ENCODE results near the gene PRKCB. TPM values are rescaled to one million over a fixed set of nuclear protein-coding genes. Genes with fewer than 3 reads are reported as not detected.

Gene PRKCB
- total RNA-seq, 2 donors from 2014 or later: 2.9 to 28.6 TPM

- intact Hi-C loops (cut with DNase I): no loop called here
- no peaks in the 10 kb centered on the region for H3K27me3 ChIP-seq (replicated peaks; ENCODE audit: insufficient read depth)
- no peak overlapping the region for H3K27ac ChIP-seq
- H3K4me3 ChIP-seq: no peak overlapping the region
- H3K4me1 ChIP-seq (replicated peaks): no peaks in the 10 kb centered on the region
- H3K36me3 ChIP-seq: no peaks in the 10 kb centered on the region
- DNase-seq (ENCODE audit: low spot score): no peak
- TF ChIP-seq, protein P1, sequence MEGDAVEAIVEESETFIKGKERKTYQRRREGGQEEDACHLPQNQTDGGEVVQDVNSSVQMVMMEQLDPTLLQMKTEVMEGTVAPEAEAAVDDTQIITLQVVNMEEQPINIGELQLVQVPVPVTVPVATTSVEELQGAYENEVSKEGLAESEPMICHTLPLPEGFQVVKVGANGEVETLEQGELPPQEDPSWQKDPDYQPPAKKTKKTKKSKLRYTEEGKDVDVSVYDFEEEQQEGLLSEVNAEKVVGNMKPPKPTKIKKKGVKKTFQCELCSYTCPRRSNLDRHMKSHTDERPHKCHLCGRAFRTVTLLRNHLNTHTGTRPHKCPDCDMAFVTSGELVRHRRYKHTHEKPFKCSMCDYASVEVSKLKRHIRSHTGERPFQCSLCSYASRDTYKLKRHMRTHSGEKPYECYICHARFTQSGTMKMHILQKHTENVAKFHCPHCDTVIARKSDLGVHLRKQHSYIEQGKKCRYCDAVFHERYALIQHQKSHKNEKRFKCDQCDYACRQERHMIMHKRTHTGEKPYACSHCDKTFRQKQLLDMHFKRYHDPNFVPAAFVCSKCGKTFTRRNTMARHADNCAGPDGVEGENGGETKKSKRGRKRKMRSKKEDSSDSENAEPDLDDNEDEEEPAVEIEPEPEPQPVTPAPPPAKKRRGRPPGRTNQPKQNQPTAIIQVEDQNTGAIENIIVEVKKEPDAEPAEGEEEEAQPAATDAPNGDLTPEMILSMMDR (IDR thresholded peaks at IDR 0.05): no peak
- TF ChIP-seq POLR2A (IDR thresholded peaks at IDR 0.05): no peak
- TF ChIP-seq POLR2AphosphoS5 (IDR thresholded peaks at IDR 0.05): no peak
- WGBS: 89% methylated on average over 8 of the region's 8 CpGs
- H3K9me3 ChIP-seq: no peaks in the 10 kb centered on the region
Measured at GRCh38 chr16:23934610-23935236, 98.9 kb downstream of the PRKCB start.

GRCh38 chr16:23940111-23940510, 104.3 kb downstream of the PRKCB start:
- no peak for DNase-seq (ENCODE audit: low spot score)
- H3K36me3 ChIP-seq: no peaks in the 10 kb centered on the region
- H3K9me3 ChIP-seq: no peaks in the 10 kb centered on the region
- TF ChIP-seq POLR2A (IDR thresholded peaks at IDR 0.05) (no peak), POLR2AphosphoS5 (IDR thresholded peaks at IDR 0.05) (no peak)
- TF ChIP-seq, protein P1 (IDR thresholded peaks at IDR 0.05): no peak
- no peaks in the 10 kb centered on the region for H3K27me3 ChIP-seq (replicated peaks; ENCODE audit: insufficient read depth)
- no peak overlapping the region for H3K4me3 ChIP-seq
- intact Hi-C loops (cut with DNase I): no loop called here
- no peak overlapping the region for H3K27ac ChIP-seq
- H3K4me1 ChIP-seq (replicated peaks): no peaks in the 10 kb centered on the region

- Histone ChIP-seq H3K4me3 (no peak overlapping the region), H3K4me1 (replicated peaks) (no peaks in the 10 kb centered on the region), H3K9me3 (no peaks in the 10 kb centered on the region), H3K27ac (no peak overlapping the region), H3K27me3 (replicated peaks; ENCODE audit: insufficient read depth) (no peaks in the 10 kb centered on the region), H3K36me3 (no peaks in the 10 kb centered on the region)
- WGBS: 33% methylated on average over 1 of the region's 1 CpG
- TF ChIP-seq POLR2AphosphoS5 (IDR thresholded peaks at IDR 0.05) (no peak), POLR2A (IDR thresholded peaks at IDR 0.05) (no peak)
- TF ChIP-seq, protein P1 (IDR thresholded peaks at IDR 0.05): no peak
- DNase-seq (ENCODE audit: low spot score): no peak
- intact Hi-C loops (cut with DNase I): no loop called here
Measured at GRCh38 chr16:23941025-23941424, 105.2 kb downstream of the PRKCB start.

DNA sequence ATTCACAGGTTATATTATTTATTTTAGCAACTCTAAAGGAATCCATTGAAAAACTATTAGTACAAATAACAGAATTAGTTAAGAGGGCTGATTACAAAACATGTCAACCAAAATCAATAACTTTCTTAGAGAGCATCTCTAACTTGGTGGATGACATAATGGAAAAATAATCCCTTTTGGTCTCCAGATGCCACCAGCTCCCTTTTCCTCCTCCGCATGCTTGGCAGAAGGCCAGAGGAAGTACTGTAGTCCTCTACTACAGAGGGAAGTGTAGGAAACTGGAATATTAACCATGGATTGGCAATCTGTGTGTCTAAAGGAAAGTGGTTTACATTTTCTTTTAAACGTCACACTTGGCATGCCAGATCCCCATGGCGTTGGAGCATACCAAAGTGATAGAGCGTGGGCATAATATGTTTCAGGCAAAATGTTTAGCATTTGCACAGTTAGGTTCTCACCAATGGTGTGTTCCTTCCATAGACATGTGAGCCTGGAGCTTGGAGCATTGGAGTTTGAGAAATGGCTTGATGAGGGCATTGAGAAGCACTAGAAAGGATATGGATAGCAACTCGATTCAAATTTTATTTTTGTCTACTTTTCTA, 106.3 kb downstream of the PRKCB start:
- no peak for DNase-seq (ENCODE audit: low spot score)
- H3K36me3 ChIP-seq: no peaks in the 10 kb centered on the region
- intact Hi-C loops (cut with DNase I): no loop called here
- TF ChIP-seq, protein P1 (IDR thresholded peaks at IDR 0.05): no peak
- TF ChIP-seq POLR2AphosphoS5 (IDR thresholded peaks at IDR 0.05) (no peak), POLR2A (IDR thresholded peaks at IDR 0.05) (no peak)
- H3K4me3 ChIP-seq: no peak overlapping the region
- no peaks in the 10 kb centered on the region for H3K9me3 ChIP-seq
- no peaks in the 10 kb centered on the region for H3K27me3 ChIP-seq (replicated peaks; ENCODE audit: insufficient read depth)
- H3K27ac ChIP-seq: no peak overlapping the region
- 71% methylated on average over 5 of the region's 5 CpGs for WGBS
- H3K4me1 ChIP-seq (replicated peaks): no peaks in the 10 kb centered on the region

- intact Hi-C loops (cut with DNase I): no loop called here
- no peaks in the 10 kb centered on the region for H3K9me3 ChIP-seq
- no peak for DNase-seq (ENCODE audit: low spot score)
- no peaks in the 10 kb centered on the region for H3K27me3 ChIP-seq (replicated peaks; ENCODE audit: insufficient read depth)
- no peak overlapping the region for H3K27ac ChIP-seq
- no peaks in the 10 kb centered on the region for H3K4me1 ChIP-seq (replicated peaks)
- no peak overlapping the region for H3K4me3 ChIP-seq
- H3K36me3 ChIP-seq: no peaks in the 10 kb centered on the region
- 81% methylated on average over 6 of the region's 6 CpGs for whole genome bisulfite sequencing
- no peak for TF ChIP-seq POLR2A (IDR thresholded peaks at IDR 0.05)
- TF ChIP-seq, protein P1 (IDR thresholded peaks at IDR 0.05): no peak
- no peak for TF ChIP-seq POLR2AphosphoS5 (IDR thresholded peaks at IDR 0.05)
Measured at GRCh38 chr16:23943604-23944003, 107.8 kb downstream of the PRKCB start.
